Type B pancreatic cell (in vitro differentiated cells): ENCODE measurements around the gene CARF. TPM values are rescaled to one million over a fixed set of nuclear protein-coding genes. Genes with fewer than 3 reads are reported as not detected.
A peak's percentile ranks its signal among the peaks of the same experiment; 100 is the strongest.
"Not testable (repeated sequence)": the region's sequence is repeated elsewhere in the genome, so short reads cannot be mapped to it uniquely, and the experiment has no call there.

Experiments used
- DNase-seq: peaks from one replicate; pipeline ENCODE4 v3.0.0; 2021; ENCODE audit warnings: mixed read lengths; ENCODE audit not compliant: unreplicated experiment; ENCODE audit errors: extremely low spot score
- H3K27ac Mint-ChIP-seq: 2 replicates; pipeline ENCODE4 v1.8.0; 2021; ENCODE audit warnings: mild to moderate bottlenecking, mixed read lengths
- H3K27me3 Mint-ChIP-seq: 2 replicates; pipeline ENCODE4 v1.8.0; 2021; ENCODE audit warnings: mixed read lengths
- H3K36me3 Mint-ChIP-seq: 2 replicates; pipeline ENCODE4 v1.8.0; 2021; ENCODE audit warnings: mixed read lengths
- H3K4me1 Mint-ChIP-seq: one replicate; pipeline ENCODE4 v1.8.0; 2021; ENCODE audit warnings: mixed read lengths; ENCODE audit not compliant: unreplicated experiment
- H3K4me3 Mint-ChIP-seq: 2 replicates; pipeline ENCODE4 v1.8.0; 2021; ENCODE audit warnings: mild to moderate bottlenecking, mixed read lengths
- H3K9me3 Mint-ChIP-seq: 2 replicates; pipeline ENCODE4 v1.8.0; 2021; ENCODE audit warnings: mixed read lengths
- CTCF ChIP-seq: fragments of 200-600 bp; sonication (generic); conservative IDR thresholded peaks from 2 replicates; pipeline ENCODE4 v1.5.0; 2021; ENCODE audit warnings: antibody characterized with exemption, mild to moderate bottlenecking
- total RNA-seq: library from RNA; stranded (reverse); gene quantifications from 2 replicates; pipeline ENCODE4 v1.2.1, GENCODE V29; 2021; ENCODE audit warnings: low replicate concordance

Gene CARF
- total RNA-seq, 1 donor from 2014 or later = 11.0 TPM

GRCh38 chr2:202883987-202884675 is 27.9 kb upstream of the CARF start:
- peaks cover 26% of the 10 kb centered on the region for H3K36me3 Mint-ChIP-seq
- no peak for DNase-seq
- H3K27me3 Mint-ChIP-seq = no peaks in the 10 kb centered on the region
- H3K27ac Mint-ChIP-seq = no peak overlapping the region
- no peak overlapping the region for H3K4me3 Mint-ChIP-seq
- no peak for TF ChIP-seq CTCF
- H3K4me1 Mint-ChIP-seq = no peaks in the 10 kb centered on the region
- no peaks in the 10 kb centered on the region for H3K9me3 Mint-ChIP-seq

- Mint-ChIP-seq H3K27ac (no peak overlapping the region), H3K4me1 (no peaks in the 10 kb centered on the region), H3K4me3 (no peak overlapping the region), H3K9me3 (no peaks in the 10 kb centered on the region), H3K27me3 (no peaks in the 10 kb centered on the region), H3K36me3 (peaks cover 27% of the 10 kb centered on the region)
- TF ChIP-seq CTCF = no peak
- no peak for DNase-seq
These were observed 26.9 kb upstream of the CARF start for GRCh38 chr2:202885190-202885589.

GRCh38 chr2:202905507-202905906 is 6.6 kb upstream of the CARF start:
- DNase-seq, H3K27ac Mint-ChIP-seq, H3K9me3 Mint-ChIP-seq, H3K4me3 Mint-ChIP-seq, H3K27me3 Mint-ChIP-seq: not testable (repeated sequence)
- Mint-ChIP-seq H3K36me3 (peaks cover 39% of the 10 kb centered on the region), H3K4me1 (peaks cover 11% of the 10 kb centered on the region)

DNA sequence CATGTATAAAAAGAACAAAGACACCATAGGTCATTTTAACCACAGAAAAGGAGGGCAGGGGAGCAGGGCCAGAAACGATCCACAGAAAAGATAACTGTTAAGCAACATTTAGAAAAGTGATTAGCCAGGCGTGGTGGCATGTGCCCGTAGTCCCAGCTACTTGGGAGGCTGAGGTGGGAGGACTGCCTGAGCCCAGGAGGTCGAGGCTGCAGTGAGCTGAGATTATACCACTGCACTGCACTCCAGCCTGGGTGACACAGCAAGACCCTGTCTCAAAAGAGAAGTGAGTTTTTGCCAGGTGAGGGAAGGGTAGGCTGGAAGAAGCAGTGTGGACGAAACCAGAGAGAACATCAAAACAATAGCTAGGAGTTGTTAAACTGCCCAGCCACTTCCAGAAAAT is 3.9 kb upstream of the CARF start:
- no peak for TF ChIP-seq CTCF
- H3K27ac Mint-ChIP-seq = no peak overlapping the region
- H3K4me1 Mint-ChIP-seq = peaks cover 14% of the 10 kb centered on the region
- no peaks in the 10 kb centered on the region for H3K27me3 Mint-ChIP-seq
- H3K4me3 Mint-ChIP-seq = peak overlapping the region; percentile 53
- no peak for DNase-seq
- peaks cover 5% of the 10 kb centered on the region for H3K9me3 Mint-ChIP-seq
- H3K36me3 Mint-ChIP-seq = peaks cover 37% of the 10 kb centered on the region

DNA sequence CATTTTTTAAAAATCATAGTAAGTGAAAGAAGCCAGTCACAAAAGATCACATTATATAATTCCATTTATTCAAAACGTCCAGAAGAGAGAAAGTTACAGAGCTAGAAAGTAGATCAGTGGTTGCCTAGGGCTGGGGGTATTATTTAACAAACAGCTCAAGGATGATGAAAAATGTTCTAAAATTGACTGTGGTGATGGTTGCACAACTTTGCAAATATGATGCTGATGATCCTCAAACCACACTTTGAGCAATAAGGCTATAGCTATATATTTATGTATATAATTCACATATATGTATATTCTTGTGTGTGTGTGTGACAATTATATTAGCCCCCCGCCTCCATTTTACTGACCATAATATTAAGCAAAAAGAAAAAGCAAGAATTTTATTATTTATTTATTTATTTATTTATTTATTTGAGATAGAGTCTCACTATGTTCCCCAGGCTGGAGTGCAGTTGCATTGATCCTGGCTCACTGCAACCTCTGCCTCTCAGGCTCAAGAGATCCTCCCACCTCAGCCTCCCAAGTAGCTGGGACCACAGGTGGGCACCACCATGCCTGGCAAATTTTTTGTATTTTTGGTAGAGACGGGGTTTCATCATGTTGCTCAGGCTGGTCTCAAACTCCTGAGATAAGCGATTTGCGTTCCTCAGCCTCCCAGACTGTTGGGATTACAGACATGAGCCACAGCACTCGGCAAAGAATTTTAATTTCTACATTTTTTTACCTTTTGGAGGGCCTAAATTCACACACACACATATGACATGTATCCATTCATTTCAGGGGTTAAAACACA is 2.5 kb upstream of the CARF start:
- H3K9me3 Mint-ChIP-seq = peaks cover under 1% of the 10 kb centered on the region
- H3K27ac Mint-ChIP-seq = no peak overlapping the region
- TF ChIP-seq CTCF = no peak
- H3K27me3 Mint-ChIP-seq = no peaks in the 10 kb centered on the region
- peak overlapping the region; percentile 99 for H3K4me3 Mint-ChIP-seq
- DNase-seq = no peak
- H3K4me1 Mint-ChIP-seq = peaks cover 15% of the 10 kb centered on the region
- peaks cover 25% of the 10 kb centered on the region for H3K36me3 Mint-ChIP-seq

- H3K4me1 Mint-ChIP-seq = peaks cover 15% of the 10 kb centered on the region
- peak overlapping the region; percentile 64 for H3K27ac Mint-ChIP-seq
- H3K4me3 Mint-ChIP-seq = peak overlapping the region; percentile 99
- H3K9me3 Mint-ChIP-seq, H3K27me3 Mint-ChIP-seq, DNase-seq: not testable (repeated sequence)
- peaks cover 22% of the 10 kb centered on the region for H3K36me3 Mint-ChIP-seq
These were observed 1.8 kb upstream of the CARF start for GRCh38 chr2:202910250-202910649.
